ENCODE data around the gene RERE. TPM values are rescaled to one million over a fixed set of nuclear protein-coding genes. Genes with fewer than 3 reads are reported as not detected.

RERE gene
- total and polyA plus RNA-seq, 2 donors (not counting 3 experiments of a cell fraction or from before 2014, with no cell fraction given), result 14.1 to 113 TPM

- H3K27ac ChIP-seq (ENCODE audit: insufficient read depth, low read depth, low read length), result no peak overlapping the region
- H3K9ac ChIP-seq (replicated peaks; ENCODE audit: extremely low read depth, insufficient read depth, low read length), result no peak overlapping the region
- CTCF ChIA-PET, result interaction anchor here (1.1 to 2.9 kb wide), 4 partner anchors 10 to 79 kb away, joined by 3 to 16 read pairs (median 6); no protein-coding TSS in a partner anchor
- no peak overlapping the region for H3K4me2 ChIP-seq (ENCODE audit: insufficient read depth, low read length)
- no peaks in the 10 kb centered on the region for H4K20me1 ChIP-seq (replicated peaks; ENCODE audit: control insufficient read depth, extremely low read depth, insufficient read depth, low read length)
- no peak overlapping the region for H3K4me3 ChIP-seq (replicated peaks in 1 of 3; ENCODE audit: insufficient read depth in 1 of 3, low read depth in 1 of 3, low read length in 3 of 3)
- H3K9me3 ChIP-seq (replicated peaks; ENCODE audit: control insufficient read depth, insufficient read depth, low read length), result no peaks in the 10 kb centered on the region
- TF ChIP-seq MAX (IDR thresholded peaks at IDR 0.05; ENCODE audit: insufficient read depth, insufficient read length) (no peak), MYC (IDR thresholded peaks at IDR 0.05; ENCODE audit: low read depth, low read length) (no peak), CTCF (IDR thresholded peaks at IDR 0.05; ENCODE audit: extremely low read depth in 1 of 2, insufficient read depth in 1 of 2, low read depth in 1 of 2, low read length in 2 of 2) (no peak), GATA2 (IDR thresholded peaks at IDR 0.05; ENCODE audit: insufficient read depth, insufficient read length, low read depth, low read length) (no peak), FOS (IDR thresholded peaks at IDR 0.05; ENCODE audit: borderline replicate concordance, insufficient read depth, low read length) (no peak), POLR2A (IDR thresholded peaks at IDR 0.05; ENCODE audit: low read depth, low read length) (no peak)
- no TSS peak for BruUV-seq (replicated peaks)
- H3K79me2 ChIP-seq (ENCODE audit: control insufficient read depth, insufficient read depth, low read length), result peaks cover 49% of the 10 kb centered on the region
- dilution Hi-C loops (cut with MboI; ENCODE audit: extremely low pct_ligation_motif_present, low sequenced_read_pairs) (no loop called here), intact Hi-C loops (cut with micrococcal nuclease) (no loop called here)
- peaks cover 35% of the 10 kb centered on the region for H3K4me1 ChIP-seq (ENCODE audit: control insufficient read depth, extremely low read depth, insufficient read depth, low read length)
- H3K27me3 ChIP-seq (ENCODE audit: control insufficient read depth in 2 of 2, insufficient read depth in 2 of 2, low read length in 2 of 2), result no peaks in the 10 kb centered on the region
- no peak overlapping the region for H2AFZ ChIP-seq (ENCODE audit: low read depth, low read length)
- DNase-seq (ENCODE audit: low read depth, low spot score) (no peak), FAIRE-seq (no peak)
- no peaks in the 10 kb centered on the region for H3K36me3 ChIP-seq (ENCODE audit: control insufficient read depth in 2 of 2, extremely low read depth in 1 of 2, insufficient read depth in 2 of 2, low read length in 2 of 2)
- H3K9me1 ChIP-seq (replicated peaks; ENCODE audit: control insufficient read depth, extremely low read depth, insufficient read depth, low read length), result no peaks in the 10 kb centered on the region
- POLR2A ChIA-PET, result no interaction called here
These were observed 167.6 kb downstream of the RERE start for GRCh38 chr1:8649875-8650274.
